ENCODE data around the gene SYNJ2.
A peak's percentile ranks its signal among the peaks of the same experiment; 100 is the strongest.

The SYNJ2 gene

DNA sequence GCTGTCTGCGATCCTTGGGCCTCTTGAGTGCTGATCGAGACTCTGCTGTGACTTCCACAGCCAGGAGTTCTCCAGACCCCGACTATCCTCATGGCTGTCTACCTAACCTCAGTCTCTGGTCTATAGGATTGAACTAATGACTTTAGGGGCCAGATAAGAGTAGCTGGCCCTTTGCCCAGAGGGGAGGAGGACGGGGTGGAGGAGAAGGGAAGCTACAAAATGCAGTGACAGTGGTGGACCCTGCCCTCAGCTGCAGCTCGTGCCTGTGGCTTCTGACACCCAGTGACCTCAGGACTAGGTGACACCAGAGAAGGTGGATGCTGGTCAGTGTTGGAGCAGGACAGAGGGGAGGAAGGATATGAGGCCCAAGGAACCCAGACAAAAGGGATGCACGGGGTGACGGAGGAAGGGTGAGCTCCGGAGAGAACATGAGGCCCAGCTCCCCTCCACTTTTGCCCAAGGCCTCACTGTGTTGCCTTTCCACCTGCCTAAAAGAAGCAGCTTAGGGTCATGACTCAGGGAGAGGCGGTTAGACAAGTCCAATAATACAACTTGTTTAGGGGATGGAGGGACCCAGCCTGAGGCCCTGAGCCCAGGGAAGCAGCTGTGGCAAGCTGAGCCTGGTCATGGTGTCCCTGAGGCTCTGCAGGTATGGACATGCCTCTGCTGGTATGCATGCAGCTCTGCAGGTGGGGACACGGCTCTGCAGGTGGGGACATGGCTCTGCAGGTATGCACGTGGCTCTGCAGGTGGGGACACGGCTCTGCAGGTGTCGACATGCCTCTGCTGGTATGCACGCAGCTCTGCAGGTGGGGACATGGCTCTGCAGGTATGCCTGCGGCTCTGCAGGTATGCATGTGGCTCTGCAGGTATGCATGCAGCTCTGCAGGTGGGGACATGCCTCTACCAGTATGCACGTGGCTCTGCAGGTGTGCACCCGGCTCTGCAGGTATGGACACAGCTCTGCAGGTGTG lies 67.7 kb downstream of the SYNJ2 start:
- H2AFZ ChIP-seq (ENCODE audit: low read length), result no peak overlapping the region
- no peak overlapping the region for H3K27ac ChIP-seq (replicated peaks; ENCODE audit: low read length)
- no peak overlapping the region for H2BK120ac ChIP-seq (ENCODE audit: low read depth, low read length)
- no peak overlapping the region for H2BK5ac ChIP-seq (ENCODE audit: low read length)
- peak overlapping the region; percentile 3 for H3K23ac ChIP-seq (ENCODE audit: low read depth, low read length, poor library complexity)
- no peak overlapping the region for H3K18ac ChIP-seq (ENCODE audit: low read length)
- no peak overlapping the region for H3K4me3 ChIP-seq (ENCODE audit: low read length in 2 of 2)
- H2AK5ac ChIP-seq (ENCODE audit: low read depth, low read length), result no peak overlapping the region
- H3K4me1 ChIP-seq (ENCODE audit: control insufficient read depth in 2 of 2, insufficient read depth in 1 of 2, low read depth in 1 of 2, low read length in 2 of 2), result no peaks in the 10 kb centered on the region
- DNase-seq (ENCODE audit: low spot score), result no peak
- H4K8ac ChIP-seq (ENCODE audit: low read depth, low read length), result no peak overlapping the region
- no peaks in the 10 kb centered on the region for H3K36me3 ChIP-seq (replicated peaks in 1 of 2; ENCODE audit: control insufficient read depth in 2 of 2, insufficient read depth in 2 of 2, low read length in 2 of 2)
- H4K91ac ChIP-seq (ENCODE audit: low read depth, low read length, poor library complexity), result no peak overlapping the region
- H2BK15ac ChIP-seq (ENCODE audit: low read length), result no peak overlapping the region
- no peak overlapping the region for H3K14ac ChIP-seq (ENCODE audit: low read length)
- H3K4me2 ChIP-seq (ENCODE audit: insufficient read depth, low read length, poor library complexity, severe bottlenecking), result no peak overlapping the region
- H3K79me1 ChIP-seq (ENCODE audit: low read depth, low read length), result no peaks in the 10 kb centered on the region
- H2BK12ac ChIP-seq (ENCODE audit: low read length), result no peak overlapping the region
- H3K27me3 ChIP-seq (ENCODE audit: control insufficient read depth in 3 of 3, insufficient read depth in 3 of 3, low read depth in 1 of 3, low read length in 3 of 3), result no peaks in the 10 kb centered on the region
- H3K9me3 ChIP-seq (replicated peaks in 1 of 2; ENCODE audit: control insufficient read depth in 2 of 2, insufficient read depth in 1 of 2, low read depth in 1 of 2, low read length in 2 of 2), result no peaks in the 10 kb centered on the region
- no peak overlapping the region for H3K9ac ChIP-seq (ENCODE audit: low read depth, low read length, poor library complexity)
- WGBS, 2 donors (ENCODE audit: extremely low coverage in 2 of 2, insufficient read length in 2 of 2, insufficient replicate concordance in 1 of 2), result no CpG with 5 or more reads among the region's 17 CpGs
- H3K4ac ChIP-seq (ENCODE audit: low read length), result no peak overlapping the region

DNA sequence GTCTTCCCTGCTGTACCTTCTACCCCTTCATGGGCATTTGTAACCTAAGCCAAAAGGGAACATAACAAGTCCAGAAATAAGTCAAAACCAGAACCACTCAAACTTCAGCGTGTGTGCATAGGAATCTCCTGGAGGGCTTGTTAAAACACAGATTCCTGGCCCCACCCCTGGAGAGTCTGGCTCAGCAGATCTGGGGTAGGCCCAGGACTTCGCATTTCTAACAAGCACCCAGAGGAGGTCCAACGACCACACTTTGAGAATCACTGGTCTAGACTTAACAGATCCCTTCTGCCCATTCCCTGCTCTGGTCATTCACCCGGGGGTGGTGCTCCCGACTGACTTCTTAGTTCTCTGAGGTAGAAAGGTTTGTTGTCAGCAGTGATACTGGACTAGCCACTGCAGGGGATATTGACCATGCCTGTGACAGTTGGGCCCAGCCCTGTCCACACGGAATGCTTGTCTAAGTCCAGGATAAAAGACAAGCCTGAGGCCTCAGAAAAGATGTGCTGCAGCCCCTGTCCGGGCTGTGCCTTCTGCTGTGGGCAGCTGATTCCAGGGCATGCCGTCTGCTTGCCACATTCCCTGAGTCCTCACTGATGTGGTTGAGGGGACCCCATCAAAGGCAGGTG lies 68.6 kb downstream of the SYNJ2 start:
- Histone ChIP-seq H3K27me3 (ENCODE audit: control insufficient read depth in 3 of 3, insufficient read depth in 3 of 3, low read depth in 1 of 3, low read length in 3 of 3) (no peaks in the 10 kb centered on the region), H3K14ac (ENCODE audit: low read length) (no peak overlapping the region), H3K9me3 (replicated peaks in 1 of 2; ENCODE audit: control insufficient read depth in 2 of 2, insufficient read depth in 1 of 2, low read depth in 1 of 2, low read length in 2 of 2) (no peaks in the 10 kb centered on the region), H3K36me3 (replicated peaks in 1 of 2; ENCODE audit: control insufficient read depth in 2 of 2, insufficient read depth in 2 of 2, low read length in 2 of 2) (peaks cover 0 to 1% of the 10 kb centered on the region in 2 donors), H2BK5ac (ENCODE audit: low read length) (no peak overlapping the region), H3K79me1 (ENCODE audit: low read depth, low read length) (no peaks in the 10 kb centered on the region), H3K9ac (ENCODE audit: low read depth, low read length, poor library complexity) (peak overlapping the region; percentile 2), H3K18ac (ENCODE audit: low read length) (no peak overlapping the region), H3K23ac (ENCODE audit: low read depth, low read length, poor library complexity) (no peak overlapping the region), H2BK15ac (ENCODE audit: low read length) (no peak overlapping the region), H2AFZ (ENCODE audit: low read length) (no peak overlapping the region), H3K27ac (replicated peaks; ENCODE audit: low read length) (no peak overlapping the region), H3K4me3 (ENCODE audit: low read length in 2 of 2) (no peak overlapping the region), H2BK120ac (ENCODE audit: low read depth, low read length) (no peak overlapping the region), H2BK12ac (ENCODE audit: low read length) (no peak overlapping the region), H3K4ac (ENCODE audit: low read length) (no peak overlapping the region), H4K91ac (ENCODE audit: low read depth, low read length, poor library complexity) (no peak overlapping the region), H3K4me1 (ENCODE audit: control insufficient read depth in 2 of 2, insufficient read depth in 1 of 2, low read depth in 1 of 2, low read length in 2 of 2) (no peaks in the 10 kb centered on the region), H4K8ac (ENCODE audit: low read depth, low read length) (no peak overlapping the region), H2AK5ac (ENCODE audit: low read depth, low read length) (no peak overlapping the region), H3K4me2 (ENCODE audit: insufficient read depth, low read length, poor library complexity, severe bottlenecking) (no peak overlapping the region)
- no CpG with 5 or more reads among the region's 8 CpGs for WGBS, 2 donors (ENCODE audit: extremely low coverage in 2 of 2, insufficient read length in 2 of 2, insufficient replicate concordance in 1 of 2)
- DNase-seq (ENCODE audit: low spot score), result no peak

GRCh38 chr6:158050955-158051354 lies 69.3 kb downstream of the SYNJ2 start:
- no peak overlapping the region for H2AFZ ChIP-seq (ENCODE audit: low read length)
- no peaks in the 10 kb centered on the region for H3K4me1 ChIP-seq (ENCODE audit: control insufficient read depth in 2 of 2, insufficient read depth in 1 of 2, low read depth in 1 of 2, low read length in 2 of 2)
- H3K4ac ChIP-seq (ENCODE audit: low read length), result no peak overlapping the region
- H3K36me3 ChIP-seq (replicated peaks in 1 of 2; ENCODE audit: control insufficient read depth in 2 of 2, insufficient read depth in 2 of 2, low read length in 2 of 2), result peaks cover 0 to 1% of the 10 kb centered on the region in 2 donors
- H3K27ac ChIP-seq (replicated peaks; ENCODE audit: low read length), result no peak overlapping the region
- no peak overlapping the region for H4K91ac ChIP-seq (ENCODE audit: low read depth, low read length, poor library complexity)
- H3K27me3 ChIP-seq (ENCODE audit: control insufficient read depth in 3 of 3, insufficient read depth in 3 of 3, low read depth in 1 of 3, low read length in 3 of 3), result no peaks in the 10 kb centered on the region
- H3K23ac ChIP-seq (ENCODE audit: low read depth, low read length, poor library complexity), result no peak overlapping the region
- no peak overlapping the region for H3K4me2 ChIP-seq (ENCODE audit: insufficient read depth, low read length, poor library complexity, severe bottlenecking)
- no peak overlapping the region for H2AK5ac ChIP-seq (ENCODE audit: low read depth, low read length)
- H2BK15ac ChIP-seq (ENCODE audit: low read length), result no peak overlapping the region
- H3K4me3 ChIP-seq (ENCODE audit: low read length in 2 of 2), result no peak overlapping the region
- H2BK5ac ChIP-seq (ENCODE audit: low read length), result no peak overlapping the region
- WGBS, 2 donors (ENCODE audit: extremely low coverage in 2 of 2, insufficient read length in 2 of 2, insufficient replicate concordance in 1 of 2), result no CpG with 5 or more reads among the region's 4 CpGs
- H3K9ac ChIP-seq (ENCODE audit: low read depth, low read length, poor library complexity), result no peak overlapping the region
- no peak overlapping the region for H3K18ac ChIP-seq (ENCODE audit: low read length)
- no peaks in the 10 kb centered on the region for H3K9me3 ChIP-seq (replicated peaks in 1 of 2; ENCODE audit: control insufficient read depth in 2 of 2, insufficient read depth in 1 of 2, low read depth in 1 of 2, low read length in 2 of 2)
- H3K14ac ChIP-seq (ENCODE audit: low read length), result no peak overlapping the region
- no peak for DNase-seq (ENCODE audit: low spot score)
- H3K79me1 ChIP-seq (ENCODE audit: low read depth, low read length), result no peaks in the 10 kb centered on the region
- H2BK120ac ChIP-seq (ENCODE audit: low read depth, low read length), result no peak overlapping the region
- H2BK12ac ChIP-seq (ENCODE audit: low read length), result no peak overlapping the region
- H4K8ac ChIP-seq (ENCODE audit: low read depth, low read length), result no peak overlapping the region

DNA sequence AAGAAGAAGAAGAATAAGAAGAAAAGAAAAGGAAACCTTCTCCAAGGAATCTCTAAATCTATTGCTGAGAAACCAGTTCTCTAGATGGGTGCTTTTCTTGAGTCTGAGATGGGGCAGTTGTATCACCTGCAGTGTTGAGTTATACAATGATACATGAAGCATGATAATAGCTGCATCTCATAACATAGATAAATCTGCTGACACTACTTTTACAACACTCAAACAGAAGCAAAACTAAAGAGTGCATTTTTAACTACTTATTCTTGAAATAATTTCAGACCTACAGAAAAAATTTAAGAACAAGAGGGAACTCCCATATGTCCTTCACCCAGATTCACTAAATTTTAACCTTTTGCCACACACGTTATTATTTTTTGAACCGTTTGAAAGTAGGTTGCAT lies 70.3 kb downstream of the SYNJ2 start:
- Histone ChIP-seq H3K14ac (ENCODE audit: low read length) (no peak overlapping the region), H3K9me3 (replicated peaks in 1 of 2; ENCODE audit: control insufficient read depth in 2 of 2, insufficient read depth in 1 of 2, low read depth in 1 of 2, low read length in 2 of 2) (no peaks in the 10 kb centered on the region), H3K4me3 (ENCODE audit: low read length in 2 of 2) (no peak overlapping the region)

More for the DNA sequence above, 70.3 kb downstream of the SYNJ2 start:
- Histone ChIP-seq H3K4me2 (ENCODE audit: insufficient read depth, low read length, poor library complexity, severe bottlenecking) (no peak overlapping the region), H2BK12ac (ENCODE audit: low read length) (no peak overlapping the region), H4K8ac (ENCODE audit: low read depth, low read length) (no peak overlapping the region), H2BK120ac (ENCODE audit: low read depth, low read length) (no peak overlapping the region), H4K91ac (ENCODE audit: low read depth, low read length, poor library complexity) (no peak overlapping the region), H2AK5ac (ENCODE audit: low read depth, low read length) (no peak overlapping the region), H3K9ac (ENCODE audit: low read depth, low read length, poor library complexity) (no peak overlapping the region), H3K79me1 (ENCODE audit: low read depth, low read length) (no peaks in the 10 kb centered on the region), H3K4me1 (ENCODE audit: control insufficient read depth in 2 of 2, insufficient read depth in 1 of 2, low read depth in 1 of 2, low read length in 2 of 2) (no peaks in the 10 kb centered on the region), H3K27me3 (ENCODE audit: control insufficient read depth in 3 of 3, insufficient read depth in 3 of 3, low read depth in 1 of 3, low read length in 3 of 3) (no peaks in the 10 kb centered on the region), H3K23ac (ENCODE audit: low read depth, low read length, poor library complexity) (no peak overlapping the region), H3K18ac (ENCODE audit: low read length) (no peak overlapping the region), H3K27ac (replicated peaks; ENCODE audit: low read length) (no peak overlapping the region), H2AFZ (ENCODE audit: low read length) (no peak overlapping the region), H3K4ac (ENCODE audit: low read length) (no peak overlapping the region), H2BK15ac (ENCODE audit: low read length) (no peak overlapping the region), H2BK5ac (ENCODE audit: low read length) (no peak overlapping the region), H3K36me3 (replicated peaks in 1 of 2; ENCODE audit: control insufficient read depth in 2 of 2, insufficient read depth in 2 of 2, low read length in 2 of 2) (peaks cover 0 to 1% of the 10 kb centered on the region in 2 donors)
- no peak for DNase-seq (ENCODE audit: low spot score)
- no CpG with 5 or more reads among the region's 2 CpGs for WGBS, 2 donors (ENCODE audit: extremely low coverage in 2 of 2, insufficient read length in 2 of 2, insufficient replicate concordance in 1 of 2)
